Endodermal cell (in vitro differentiated cells): ENCODE results near the gene UNC13A. TPM values are rescaled to one million over a fixed set of nuclear protein-coding genes. Genes with fewer than 3 reads are reported as not detected.

Experiments
- DNase-seq: peaks from one replicate; pipeline ENCODE4 v3.0.0-alpha.2; 2017
- H3K27ac ChIP-seq: 2 replicates; pipeline ENCODE4 v1.5.1; 2013; ENCODE audit warnings: mild to moderate bottlenecking, low read depth, low read length, moderate library complexity
- H3K27me3 ChIP-seq: 2 replicates; pipeline ENCODE4 v1.6.1; 2013; ENCODE audit warnings: mild to moderate bottlenecking, low read length, moderate library complexity; ENCODE audit not compliant: insufficient read depth, control insufficient read depth, poor library complexity, severe bottlenecking
- H3K36me3 ChIP-seq: 2 replicates; pipeline ENCODE4 v1.7.0; 2013; ENCODE audit warnings: mild to moderate bottlenecking, low read length, moderate library complexity; ENCODE audit not compliant: control insufficient read depth, insufficient read depth
- H3K4me1 ChIP-seq: one replicate; pipeline ENCODE4 v1.7.0; 2013; ENCODE audit warnings: low read length; ENCODE audit not compliant: control insufficient read depth, insufficient read depth
- H3K4me3 ChIP-seq: 2 replicates; pipeline ENCODE4 v1.5.1; 2013; ENCODE audit warnings: mild to moderate bottlenecking, low read length, moderate library complexity
- H3K9ac ChIP-seq: 2 replicates; pipeline ENCODE4 v1.6.1; 2013; ENCODE audit warnings: mild to moderate bottlenecking, low read length, moderate library complexity; ENCODE audit not compliant: poor library complexity, severe bottlenecking; ENCODE audit errors: extremely low read depth
- H3K9me3 ChIP-seq: 2 replicates; pipeline ENCODE4 v1.6.1; 2013; ENCODE audit warnings: mild to moderate bottlenecking, low read length, moderate library complexity; ENCODE audit not compliant: control insufficient read depth
- H3K27ac Mint-ChIP-seq: 2 replicates; pipeline ENCODE4 v1.8.0; 2020; ENCODE audit warnings: mixed read lengths
- H3K27me3 Mint-ChIP-seq: 2 replicates; pipeline ENCODE4 v1.8.0; 2021; ENCODE audit warnings: mild to moderate bottlenecking, mixed read lengths; ENCODE audit not compliant: insufficient read depth
- H3K36me3 Mint-ChIP-seq: 2 replicates; pipeline ENCODE4 v1.8.0; 2020; ENCODE audit warnings: low read depth, mixed read lengths
- H3K4me1 Mint-ChIP-seq: 2 replicates; pipeline ENCODE4 v1.8.0; 2020; ENCODE audit warnings: mixed read lengths
- H3K4me3 Mint-ChIP-seq: 2 replicates; pipeline ENCODE4 v1.8.0; 2020; ENCODE audit warnings: mild to moderate bottlenecking, moderate library complexity, mixed read lengths
- H3K9me3 Mint-ChIP-seq: 2 replicates; pipeline ENCODE4 v1.8.0; 2020; ENCODE audit warnings: mild to moderate bottlenecking, mixed read lengths
- WGBS, 2 experiments: methylation state at CpG; one replicate each; pipeline versions ENCODE4 v1.1.5 to v1.1.7; 2013; ENCODE audit warnings: missing lambda C conversion rate in 2 of 2, mixed read lengths in 1 of 2; ENCODE audit not compliant: insufficient coverage in 1 of 2, insufficient read length in 1 of 2; 5-methylcytosine and 5-hydroxymethylcytosine counted together
- total RNA-seq, 2 donors: library from RNA; stranded (reverse); fragmentation: NEBNext Ultra II Directional in 1 of 2; extraction: Animal tissue kit (Norgen Biotek cat#: 25700) in 1 of 2; gene quantifications; 2 replicates in 1 of 2; 3 replicates in 1 of 2; pipeline ENCODE4 v1.2.1, GENCODE V29; 2021
- TF ChIP-seq, protein P1 (sequence below): fragments of 200-600 bp; sonication (generic); conservative IDR thresholded peaks from 2 replicates; pipeline ENCODE4 v1.5.0; 2021; ENCODE audit warnings: antibody characterized with exemption, mild to moderate bottlenecking

Gene UNC13A
- total RNA-seq, 2 donors from 2014 or later, result 5.6 to 10.7 TPM

GRCh38 chr19:17687141-17687856 lies 855 bp downstream of the UNC13A start:
- Histone ChIP-seq H3K9ac (no peak overlapping the region), H3K27me3 (peaks cover 10% of the 10 kb centered on the region), H3K36me3 (no peaks in the 10 kb centered on the region), H3K9me3 (no peaks in the 10 kb centered on the region), H3K4me3 (peak overlapping the region; percentile 78), H3K27ac (no peak overlapping the region), H3K4me1 (no peaks in the 10 kb centered on the region)
- peak overlapping the region; percentile 71 for H3K4me3 Mint-ChIP-seq
- H3K27me3 Mint-ChIP-seq, result peaks cover 4% of the 10 kb centered on the region
- H3K36me3 Mint-ChIP-seq, result no peaks in the 10 kb centered on the region
- TF ChIP-seq, protein P1, sequence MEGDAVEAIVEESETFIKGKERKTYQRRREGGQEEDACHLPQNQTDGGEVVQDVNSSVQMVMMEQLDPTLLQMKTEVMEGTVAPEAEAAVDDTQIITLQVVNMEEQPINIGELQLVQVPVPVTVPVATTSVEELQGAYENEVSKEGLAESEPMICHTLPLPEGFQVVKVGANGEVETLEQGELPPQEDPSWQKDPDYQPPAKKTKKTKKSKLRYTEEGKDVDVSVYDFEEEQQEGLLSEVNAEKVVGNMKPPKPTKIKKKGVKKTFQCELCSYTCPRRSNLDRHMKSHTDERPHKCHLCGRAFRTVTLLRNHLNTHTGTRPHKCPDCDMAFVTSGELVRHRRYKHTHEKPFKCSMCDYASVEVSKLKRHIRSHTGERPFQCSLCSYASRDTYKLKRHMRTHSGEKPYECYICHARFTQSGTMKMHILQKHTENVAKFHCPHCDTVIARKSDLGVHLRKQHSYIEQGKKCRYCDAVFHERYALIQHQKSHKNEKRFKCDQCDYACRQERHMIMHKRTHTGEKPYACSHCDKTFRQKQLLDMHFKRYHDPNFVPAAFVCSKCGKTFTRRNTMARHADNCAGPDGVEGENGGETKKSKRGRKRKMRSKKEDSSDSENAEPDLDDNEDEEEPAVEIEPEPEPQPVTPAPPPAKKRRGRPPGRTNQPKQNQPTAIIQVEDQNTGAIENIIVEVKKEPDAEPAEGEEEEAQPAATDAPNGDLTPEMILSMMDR, result no peak
- H3K9me3 Mint-ChIP-seq, result no peaks in the 10 kb centered on the region
- peaks cover 7% of the 10 kb centered on the region for H3K4me1 Mint-ChIP-seq
- H3K27ac Mint-ChIP-seq, result peak overlapping the region; percentile 21
- DNase-seq, result peak; percentile 84
- 0 to 4% methylated on average over 6 to 18 of the region's 24 CpGs for WGBS, 2 experiments

DNA sequence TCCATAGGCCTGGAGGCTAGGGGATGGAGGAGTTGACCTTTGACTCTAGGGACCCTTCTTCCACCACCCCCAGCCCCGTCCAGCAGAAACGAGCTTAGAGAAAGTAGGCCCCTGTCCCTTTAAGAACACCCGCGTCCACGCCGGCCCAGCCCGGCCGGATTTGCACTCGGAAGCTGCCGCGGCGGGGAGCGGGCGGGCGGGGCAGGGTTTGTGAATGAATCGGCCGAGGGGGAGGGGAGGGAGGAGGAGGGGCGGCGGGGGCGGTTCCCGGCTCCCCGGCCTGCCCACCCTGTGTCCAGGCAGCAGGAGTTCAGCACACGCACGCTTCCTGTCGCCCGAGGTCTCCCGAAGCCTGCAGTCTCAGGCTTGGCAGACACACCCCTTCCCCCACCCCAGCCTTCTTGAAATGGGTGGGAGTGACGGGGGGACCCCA lies 1.5 kb downstream of the UNC13A start:
- WGBS, 2 experiments, result 0% methylated on average over 5 to 23 of the region's 28 CpGs
- Histone ChIP-seq H3K4me1 (no peaks in the 10 kb centered on the region), H3K9me3 (no peaks in the 10 kb centered on the region), H3K27ac (no peak overlapping the region), H3K4me3 (peak overlapping the region; percentile 78), H3K27me3 (peaks cover 10% of the 10 kb centered on the region), H3K9ac (no peak overlapping the region), H3K36me3 (no peaks in the 10 kb centered on the region)
- Mint-ChIP-seq H3K4me3 (peak overlapping the region; percentile 71), H3K36me3 (no peaks in the 10 kb centered on the region), H3K9me3 (no peaks in the 10 kb centered on the region), H3K4me1 (peaks cover 7% of the 10 kb centered on the region), H3K27me3 (peaks cover 4% of the 10 kb centered on the region), H3K27ac (no peak overlapping the region)
- TF ChIP-seq, protein P1, result no peak
- DNase-seq, result peak; percentile 95

DNA sequence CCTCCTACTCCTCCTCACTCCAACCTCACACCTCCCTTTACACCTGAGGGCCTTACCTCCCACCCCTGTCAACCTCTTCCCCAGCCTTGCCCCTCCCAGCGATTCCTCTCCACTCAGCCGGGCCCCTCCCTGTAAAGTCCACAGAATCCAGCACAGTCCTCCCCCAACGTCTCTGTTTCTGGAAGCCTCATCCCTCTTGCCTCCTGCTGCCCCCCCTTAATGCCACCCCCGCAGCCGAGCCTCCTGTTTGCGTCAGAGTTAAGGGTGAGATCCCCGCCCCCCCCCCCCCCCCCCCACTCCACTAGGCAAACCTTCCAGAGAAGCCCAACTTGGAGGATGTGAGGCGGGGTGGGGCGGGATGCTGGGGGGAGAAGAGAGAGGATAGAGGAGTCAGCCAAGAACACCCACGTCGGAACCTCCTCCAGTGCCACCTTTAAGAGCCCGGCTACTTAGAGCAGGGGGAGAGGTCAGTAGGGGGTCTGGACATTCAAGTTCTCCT lies 2.1 kb downstream of the UNC13A start:
- Histone ChIP-seq H3K9me3 (no peaks in the 10 kb centered on the region), H3K36me3 (no peaks in the 10 kb centered on the region), H3K4me3 (peak overlapping the region; percentile 71), H3K9ac (no peak overlapping the region), H3K27me3 (peaks cover 10% of the 10 kb centered on the region), H3K4me1 (no peaks in the 10 kb centered on the region), H3K27ac (no peak overlapping the region)
- no peak overlapping the region for H3K27ac Mint-ChIP-seq
- H3K9me3 Mint-ChIP-seq, result no peaks in the 10 kb centered on the region
- TF ChIP-seq, protein P1, result no peak
- 18% methylated on average over 6 of the region's 12 CpGs; no CpG with 5 or more reads in 1 of the 2 experiments for WGBS, 2 experiments
- H3K36me3 Mint-ChIP-seq, result no peaks in the 10 kb centered on the region
- no peak for DNase-seq
- H3K4me1 Mint-ChIP-seq, result peaks cover 7% of the 10 kb centered on the region
- H3K27me3 Mint-ChIP-seq, result peaks cover 8% of the 10 kb centered on the region
- H3K4me3 Mint-ChIP-seq, result peak overlapping the region; percentile 71
